GM12892 (cell line): ENCODE data around the gene LRPPRC.

Experiments used
- DNase-seq: peaks from one replicate; pipeline ENCODE4 v3.0.0; 2011; ENCODE audit not compliant: insufficient read length
- FAIRE-seq: peaks from 2 replicates; lab custom pipeline; 2011; peaks lifted over from hg19 to GRCh38; lab: Jason Lieb, UNC
- POLR2A ChIP-seq: IDR thresholded peaks from 2 replicates; pipeline ENCODE4 v1.6.1; 2011; ENCODE audit warnings: low read depth, low read length, control low read depth
- POLR2AphosphoS5 ChIP-seq: IDR thresholded peaks from 2 replicates; pipeline ENCODE4 v1.6.1; 2011; ENCODE audit warnings: low read depth, low read length, control low read depth
- TAF1 ChIP-seq: IDR thresholded peaks from 2 replicates; pipeline ENCODE4 v1.6.1; 2011; ENCODE audit warnings: low read depth, mild to moderate bottlenecking, control low read depth, low read length, borderline replicate concordance

The LRPPRC gene

DNA sequence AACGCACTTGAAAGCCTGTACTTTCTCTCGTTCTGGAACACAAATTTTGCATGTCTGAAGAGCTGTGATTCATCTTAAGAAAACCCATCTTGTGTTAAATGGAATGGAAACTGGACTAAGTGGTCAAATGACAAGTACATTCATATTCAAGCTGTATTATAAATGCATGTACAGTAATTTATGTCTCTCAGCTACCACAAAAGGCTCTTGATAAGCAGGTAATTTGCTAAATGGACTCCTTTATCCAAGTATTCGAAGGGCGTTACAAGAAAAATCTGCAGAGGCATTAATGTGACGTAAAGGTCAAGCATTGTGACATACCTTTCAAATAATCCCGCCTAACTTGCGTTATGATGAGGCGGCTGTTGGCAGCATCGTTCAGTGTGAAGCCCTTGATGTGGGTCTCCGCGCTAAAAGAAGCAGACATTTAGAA is 90.4 kb downstream of the LRPPRC start:
- TF ChIP-seq TAF1 = no peak
- TF ChIP-seq POLR2A = no peak
- TF ChIP-seq POLR2AphosphoS5 = no peak
- FAIRE-seq (no peak), DNase-seq (no peak)

DNA sequence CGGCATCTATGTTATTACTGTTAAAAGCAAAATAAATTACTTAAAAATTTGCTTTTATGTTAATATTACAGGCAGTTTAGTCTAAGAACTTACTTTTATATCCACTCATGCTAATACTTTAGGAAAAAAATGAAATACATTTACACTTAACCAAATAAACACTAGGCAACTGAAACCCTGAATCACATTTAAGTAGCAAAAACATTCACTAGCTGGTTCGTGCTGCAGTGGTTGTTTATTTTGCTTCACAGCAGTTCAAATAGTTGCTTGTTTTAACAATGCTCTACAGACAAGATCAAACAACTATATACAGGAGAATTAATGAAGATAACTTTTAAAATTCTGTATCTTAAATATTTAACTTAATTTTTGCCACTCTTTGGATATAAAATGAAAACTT is 96.2 kb downstream of the LRPPRC start:
- DNase-seq (no peak), FAIRE-seq (no peak)
- no peak for TF ChIP-seq TAF1
- TF ChIP-seq POLR2AphosphoS5 = no peak
- TF ChIP-seq POLR2A = no peak

DNA sequence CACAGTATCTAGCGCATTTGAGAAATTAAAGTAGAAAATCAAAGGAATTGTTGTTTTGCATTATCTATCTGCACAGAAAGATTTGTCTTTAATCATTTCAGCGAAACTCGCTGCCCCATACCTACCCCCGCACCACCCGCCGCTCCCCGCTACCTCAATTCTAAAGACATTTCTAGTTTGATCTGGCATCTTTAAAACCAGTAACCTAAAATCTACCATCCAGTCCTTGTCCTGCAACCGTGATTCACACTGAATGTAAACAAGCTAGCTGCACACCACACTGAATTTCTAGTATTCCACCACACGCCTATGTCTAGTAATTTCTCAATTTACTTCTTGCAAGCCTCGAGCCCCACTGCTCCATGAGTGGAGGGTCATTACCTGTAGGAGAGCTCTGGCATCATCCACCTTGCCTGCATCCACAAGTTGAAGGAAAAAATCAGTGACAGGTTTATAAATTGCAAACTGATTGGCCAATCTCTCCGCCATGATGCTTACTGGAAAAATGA is 96.9 kb downstream of the LRPPRC start:
- DNase-seq (no peak), FAIRE-seq (no peak)
- TF ChIP-seq POLR2AphosphoS5 = no peak
- TF ChIP-seq TAF1 = no peak
- no peak for TF ChIP-seq POLR2A

DNA sequence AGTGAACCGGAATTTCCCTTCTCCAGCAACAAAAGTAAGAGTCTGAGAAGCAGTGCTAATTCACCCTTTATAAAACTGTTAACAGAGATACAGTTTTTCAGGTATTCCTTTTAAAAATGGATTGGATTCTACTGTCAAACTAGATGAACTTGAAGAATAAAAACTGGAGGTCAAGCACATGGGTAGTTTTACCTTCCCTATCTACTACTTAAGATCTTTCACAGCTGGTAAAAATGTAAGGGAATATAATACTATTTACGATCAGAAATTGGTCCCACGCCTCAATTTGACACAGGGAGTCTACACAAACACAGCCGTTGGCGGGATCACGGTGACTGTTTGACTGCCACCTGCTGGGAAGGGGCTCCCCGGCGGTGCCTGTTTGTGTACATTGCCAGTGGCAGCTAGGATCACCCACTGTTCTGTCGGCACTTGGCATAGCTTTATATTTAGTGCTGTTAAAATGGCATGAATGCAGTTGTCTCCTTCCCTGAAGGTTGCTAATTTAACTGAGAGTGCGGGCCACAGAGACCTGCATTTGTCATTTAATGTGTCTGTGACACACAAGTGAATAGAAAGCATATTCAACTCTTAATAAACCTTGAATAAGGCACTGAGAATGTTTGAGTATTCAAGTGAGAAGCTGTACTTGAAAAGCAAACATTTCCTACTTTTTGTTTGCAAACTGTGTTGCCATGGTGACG is 97.5 kb downstream of the LRPPRC start:
- no peak for DNase-seq
- TF ChIP-seq POLR2AphosphoS5 = no peak
- no peak for TF ChIP-seq TAF1
- no peak for TF ChIP-seq POLR2A
- no peak for FAIRE-seq

DNA sequence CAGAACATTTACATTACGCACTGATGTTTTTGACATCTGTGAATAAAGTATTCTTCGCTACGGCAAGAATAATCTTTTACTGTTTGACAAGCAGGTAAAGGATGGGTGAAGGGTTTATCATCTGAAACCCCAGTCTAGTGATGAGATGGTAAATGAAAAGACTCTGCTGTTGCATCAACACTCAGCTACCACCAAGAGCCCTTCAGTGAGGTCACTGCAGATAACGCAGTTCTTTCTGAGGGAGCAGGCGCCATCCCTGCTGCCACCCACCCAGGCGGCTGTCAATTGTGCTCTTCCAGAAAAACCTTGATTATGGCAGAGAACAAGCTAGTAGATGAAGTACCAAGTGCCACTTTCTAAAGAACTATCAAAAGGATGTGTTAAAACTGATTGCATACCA is 98.3 kb downstream of the LRPPRC start:
- DNase-seq = no peak
- no peak for FAIRE-seq
- no peak for TF ChIP-seq POLR2A
- no peak for TF ChIP-seq TAF1
- no peak for TF ChIP-seq POLR2AphosphoS5

DNA sequence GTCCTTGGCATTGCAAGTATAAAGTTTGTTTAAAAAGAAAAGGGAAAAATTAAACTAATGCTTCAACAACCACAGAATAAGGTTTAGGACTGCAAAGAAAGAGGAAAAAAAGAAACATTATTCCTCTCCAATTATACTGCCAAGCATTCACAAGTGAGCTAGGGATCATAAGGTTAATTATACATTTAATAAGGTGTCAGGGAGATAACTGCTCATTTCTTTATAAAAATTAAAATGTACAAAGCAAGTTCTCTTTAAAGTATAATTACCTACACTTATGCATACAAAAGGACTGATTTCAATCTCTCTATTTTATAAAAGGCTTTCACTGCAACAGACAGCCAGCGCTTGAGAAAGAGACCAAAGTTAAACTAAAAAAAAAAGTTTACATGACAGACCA is 98.9 kb downstream of the LRPPRC start:
- TF ChIP-seq POLR2AphosphoS5 (no peak), POLR2A (no peak), TAF1 (no peak)
- DNase-seq (no peak), FAIRE-seq (no peak)

DNA sequence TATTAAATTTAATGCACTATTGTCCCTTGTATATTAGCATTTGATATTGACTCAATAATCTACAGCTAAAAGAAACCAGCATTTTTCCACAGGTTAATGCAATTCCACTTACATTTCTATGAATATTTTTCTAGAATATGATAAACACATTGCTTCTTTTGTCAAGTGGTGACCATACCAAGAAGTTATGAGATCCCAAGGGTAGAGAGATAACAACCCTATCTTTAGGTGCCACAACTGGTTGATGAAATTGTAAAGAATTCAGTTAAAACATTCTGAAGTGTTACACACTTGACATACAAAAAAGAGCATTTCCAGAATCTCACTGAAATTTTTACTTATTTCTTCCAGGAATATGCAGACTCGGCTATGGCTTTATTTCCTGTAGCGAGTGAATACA is 101.0 kb downstream of the LRPPRC start:
- FAIRE-seq (no peak), DNase-seq (no peak)
- TF ChIP-seq TAF1 (no peak), POLR2A (no peak), POLR2AphosphoS5 (no peak)

DNA sequence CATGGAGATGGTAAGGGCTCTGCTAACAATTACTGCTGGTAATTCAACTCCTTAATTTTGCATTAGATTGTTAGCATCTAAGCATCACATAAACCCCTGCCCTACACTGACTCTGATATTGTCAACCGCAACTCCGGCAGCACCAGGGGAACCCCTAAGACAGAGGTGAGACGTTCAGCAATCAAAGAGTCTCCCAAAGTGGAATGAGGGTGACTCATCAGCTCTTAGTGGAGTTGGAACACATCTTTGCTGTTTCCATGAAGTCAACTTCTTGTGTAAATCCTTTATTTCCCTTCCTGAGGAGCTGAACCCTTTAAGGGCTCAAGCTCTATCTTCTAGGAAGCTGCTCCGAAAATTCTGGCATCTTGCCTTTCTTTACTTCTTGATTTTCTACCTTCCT is 104.9 kb downstream of the LRPPRC start:
- TF ChIP-seq TAF1 (no peak), POLR2A (no peak), POLR2AphosphoS5 (no peak)

DNA sequence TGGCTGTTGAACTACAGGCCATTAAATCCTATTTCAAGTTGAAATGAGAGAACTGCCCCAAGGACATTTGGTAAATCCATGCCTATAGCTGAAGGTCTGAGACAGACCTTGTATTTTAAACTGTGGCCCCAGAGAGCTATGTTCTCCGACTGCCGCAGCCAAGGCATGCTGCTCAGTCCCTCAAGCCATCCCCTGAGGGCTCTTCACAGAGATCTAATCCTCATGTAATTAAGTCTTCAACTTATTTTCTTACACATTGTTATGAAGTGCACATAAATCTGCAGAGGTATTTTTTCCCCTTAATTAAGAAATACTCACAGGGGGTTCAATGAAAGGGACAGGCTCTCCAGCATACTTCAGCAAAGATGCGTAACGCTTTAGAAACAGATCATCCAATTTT is 106.4 kb downstream of the LRPPRC start:
- no peak for DNase-seq
- no peak for FAIRE-seq
- TF ChIP-seq TAF1 (no peak), POLR2AphosphoS5 (no peak), POLR2A (no peak)

More for the DNA sequence above, 104.9 kb downstream of the LRPPRC start:
- FAIRE-seq = no peak
- DNase-seq = no peak

DNA sequence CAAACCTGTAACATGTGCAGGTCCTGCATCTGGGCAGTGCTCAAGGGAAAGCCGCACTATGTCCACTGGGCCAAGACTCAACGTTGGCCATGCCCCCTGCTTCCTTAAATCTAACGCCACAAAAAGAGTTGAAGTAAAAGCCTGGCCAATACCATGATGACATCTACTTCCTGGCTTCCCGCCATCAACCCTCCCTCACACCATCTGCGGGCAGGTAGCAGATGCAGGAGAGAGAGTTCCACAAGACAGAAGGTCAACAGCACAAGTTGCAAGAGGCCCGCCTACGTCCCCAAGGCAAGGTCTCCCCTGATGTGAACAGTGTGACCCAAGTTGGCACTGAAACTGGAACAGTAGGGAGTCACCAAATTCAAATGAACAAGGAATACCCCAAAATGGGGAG is 108.6 kb downstream of the LRPPRC start:
- FAIRE-seq = no peak
- TF ChIP-seq TAF1 = no peak
- no peak for TF ChIP-seq POLR2A
- TF ChIP-seq POLR2AphosphoS5 = no peak

DNA sequence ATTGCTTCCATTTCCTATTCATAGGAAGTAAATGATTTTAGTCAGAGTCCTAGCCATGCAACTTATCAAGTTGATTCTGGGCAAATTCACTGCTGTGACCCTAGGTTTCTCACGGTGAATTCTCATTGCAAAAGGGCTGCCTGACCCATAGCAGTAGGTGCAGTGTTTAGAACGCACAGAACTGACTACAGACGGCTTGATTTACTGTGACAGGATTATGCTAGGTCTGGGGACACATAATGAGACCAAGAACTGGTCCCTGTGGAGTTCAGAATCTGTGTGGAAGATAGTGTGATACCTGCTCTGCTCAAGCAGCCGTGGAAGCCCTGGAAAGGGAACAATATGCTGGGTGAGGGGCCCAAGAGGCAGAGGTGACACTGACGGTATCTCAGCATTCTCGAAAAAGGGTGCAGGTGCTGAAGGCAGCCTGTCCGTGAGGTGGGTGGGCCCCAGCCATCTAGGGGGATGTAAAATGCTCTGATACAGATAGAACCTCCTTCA is 110.6 kb downstream of the LRPPRC start:
- no peak for DNase-seq
- no peak for FAIRE-seq

More for the DNA sequence above, 108.6 kb downstream of the LRPPRC start:
- DNase-seq = no peak

DNA sequence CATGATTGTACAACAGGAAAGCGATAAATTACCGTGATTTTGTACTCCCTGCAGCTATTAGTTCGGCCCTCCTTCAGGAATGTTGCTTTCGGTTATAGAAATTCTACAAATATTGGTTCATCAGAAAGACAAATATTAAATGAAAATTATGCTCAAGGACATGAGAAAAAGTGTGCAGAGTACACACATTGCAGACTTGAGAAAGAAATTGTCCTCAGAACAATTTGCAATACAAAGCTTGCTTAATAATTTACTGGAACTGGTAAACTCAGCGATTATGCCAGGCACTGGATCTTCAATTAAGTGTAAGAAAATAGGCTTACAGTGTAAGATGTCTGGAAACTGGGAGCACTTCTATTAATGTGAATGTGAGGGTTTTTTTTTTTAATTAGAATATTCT is 111.1 kb downstream of the LRPPRC start:
- DNase-seq (no peak), FAIRE-seq (no peak)
- no peak for TF ChIP-seq POLR2AphosphoS5
- no peak for TF ChIP-seq TAF1
- no peak for TF ChIP-seq POLR2A

More for the DNA sequence above, 110.6 kb downstream of the LRPPRC start:
- no peak for TF ChIP-seq TAF1
- no peak for TF ChIP-seq POLR2AphosphoS5
- TF ChIP-seq POLR2A = no peak
